IPS DF 6.9 (cell line): ENCODE measurements around the gene TBC1D12.
A peak's percentile ranks its signal among the peaks of the same experiment; 100 is the strongest.
"Not testable (repeated sequence)": the region's sequence is repeated elsewhere in the genome, so short reads cannot be mapped to it uniquely, and the experiment has no call there.

Experiments
- DNase-seq: peaks from one replicate; pipeline ENCODE4 v3.0.0-alpha.2; 2013; ENCODE audit warnings: low read depth, low spot score
- H3K27ac ChIP-seq: one replicate; pipeline ENCODE4 v1.5.1; 2013; ENCODE audit warnings: low read length, control low read depth
- H3K27me3 ChIP-seq: 2 replicates; pipeline ENCODE4 v1.6.1; 2013; ENCODE audit warnings: mild to moderate bottlenecking, low read length; ENCODE audit not compliant: control insufficient read depth, insufficient read depth
- H3K36me3 ChIP-seq: 2 replicates; pipeline ENCODE4 v1.6.1; 2013; ENCODE audit warnings: low read length; ENCODE audit not compliant: control insufficient read depth, insufficient read depth
- H3K4me1 ChIP-seq: 2 replicates; pipeline ENCODE4 v1.6.1; 2013; ENCODE audit warnings: low read length; ENCODE audit not compliant: control insufficient read depth, insufficient read depth
- H3K4me3 ChIP-seq: 2 replicates; pipeline ENCODE4 v1.5.1; 2013; ENCODE audit warnings: mild to moderate bottlenecking, low read length
- H3K9me3 ChIP-seq: 2 replicates; pipeline ENCODE4 v1.6.1; 2013; ENCODE audit warnings: low read length, inconsistent platforms; ENCODE audit not compliant: control insufficient read depth, insufficient read depth
- WGBS: extraction: QIAGEN DNeasy Blood & Tissue Kit; methylation state at CpG from one replicate; pipeline ENCODE4 v1.1.7; 2013; ENCODE audit warnings: mixed read lengths, missing lambda C conversion rate; ENCODE audit not compliant: insufficient read length, insufficient coverage; 5-methylcytosine and 5-hydroxymethylcytosine counted together

TBC1D12 gene

DNA sequence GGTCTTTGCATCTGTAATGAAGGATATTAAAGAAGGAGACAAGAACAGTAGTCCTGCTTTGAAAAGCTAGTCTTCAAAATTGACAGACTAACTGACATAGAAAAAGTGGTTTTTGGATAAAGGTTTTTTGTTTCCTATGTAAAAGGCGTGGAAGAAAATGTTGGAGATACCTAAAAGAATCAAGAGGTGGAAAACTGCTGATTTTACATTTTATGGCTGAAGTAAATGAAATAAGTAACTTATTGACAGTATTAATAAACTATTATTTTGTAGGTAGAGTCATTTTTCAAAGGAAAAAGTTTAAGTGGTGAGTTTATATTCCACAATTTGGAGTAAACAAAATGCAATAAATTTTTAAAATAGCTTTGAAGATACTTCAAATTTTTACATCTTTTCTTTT is 130.7 kb downstream of the TBC1D12 start:
- no peak overlapping the region for H3K27ac ChIP-seq
- H3K36me3 ChIP-seq = no peaks in the 10 kb centered on the region
- H3K4me1 ChIP-seq = no peaks in the 10 kb centered on the region
- H3K9me3 ChIP-seq = no peaks in the 10 kb centered on the region
- 100% methylated on average over 1 of the region's 1 CpG for WGBS
- no peak for DNase-seq
- H3K4me3 ChIP-seq = no peak overlapping the region
- H3K27me3 ChIP-seq = no peaks in the 10 kb centered on the region

GRCh38 chr10:94542282-94542681 is 139.9 kb downstream of the TBC1D12 start:
- H3K27ac ChIP-seq, H3K4me1 ChIP-seq, H3K9me3 ChIP-seq, DNase-seq, H3K27me3 ChIP-seq, H3K4me3 ChIP-seq, H3K36me3 ChIP-seq: not testable (repeated sequence)
- WGBS = 100% methylated on average over 1 of the region's 2 CpGs

- H3K36me3 ChIP-seq = no peaks in the 10 kb centered on the region
- H3K9me3 ChIP-seq = no peaks in the 10 kb centered on the region
- H3K4me1 ChIP-seq = no peaks in the 10 kb centered on the region
- H3K27ac ChIP-seq = no peak within 1 kb of the TSS
- H3K27me3 ChIP-seq = no peaks in the 10 kb centered on the region
- H3K4me3 ChIP-seq = peak within 1 kb of the TSS; percentile 87
- peak; percentile 85 for DNase-seq
- no CpG with 5 or more reads among the region's 48 CpGs for WGBS
Measured at GRCh38 chr10:94545391-94546048, 143.2 kb downstream of the TBC1D12 start, which contains the start of gene HELLS. Gene HELLS, plus strand, starts transcription at chr10:94545788. Its CDS starts 134 bp downstream, at chr10:94545922.

DNA sequence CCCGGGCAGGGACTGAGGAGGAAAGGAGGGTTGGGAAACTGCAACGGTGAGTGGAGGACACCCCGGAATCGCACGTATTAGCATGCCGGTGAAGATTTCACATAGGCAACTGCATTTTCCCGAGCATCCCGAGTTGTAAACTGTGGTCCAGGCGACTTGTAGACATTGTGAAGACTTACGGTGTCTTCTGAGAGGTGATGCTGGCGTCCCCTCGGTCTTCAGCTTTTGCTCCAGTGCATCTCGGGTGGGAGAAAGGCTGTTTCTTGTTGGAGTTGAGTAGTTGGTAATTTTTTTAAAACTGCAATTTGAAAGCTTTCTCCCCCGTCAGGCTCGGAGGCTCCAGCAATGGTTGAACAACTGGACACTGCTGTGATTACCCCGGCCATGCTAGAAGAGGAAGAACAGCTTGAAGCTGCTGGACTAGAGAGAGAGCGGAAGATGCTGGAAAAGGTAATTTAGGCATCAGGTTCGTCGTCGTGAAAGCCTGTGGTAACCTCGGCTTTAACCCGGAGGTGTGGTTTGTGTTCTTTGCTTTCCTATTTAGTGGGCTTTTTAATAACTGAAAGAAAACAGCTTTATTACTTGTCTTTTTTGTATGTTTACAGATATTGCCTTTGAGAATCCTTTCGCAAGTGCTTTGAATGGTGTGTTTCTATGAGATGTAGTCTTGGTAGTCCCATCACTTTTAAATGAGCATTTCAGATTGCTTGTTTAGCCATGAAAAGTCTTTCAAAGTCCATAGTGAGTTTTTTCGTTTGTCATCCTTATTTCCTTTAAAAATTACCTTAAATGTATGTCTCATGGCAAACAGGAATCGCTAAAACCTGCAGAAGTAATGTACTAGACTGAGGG is 143.9 kb downstream of the TBC1D12 start:
- no CpG with 5 or more reads among the region's 25 CpGs for WGBS
- DNase-seq = no peak
- H3K36me3 ChIP-seq = no peaks in the 10 kb centered on the region
- H3K4me1 ChIP-seq = no peaks in the 10 kb centered on the region
- H3K4me3 ChIP-seq = peak overlapping the region; percentile 87
- H3K27ac ChIP-seq = no peak overlapping the region
- H3K27me3 ChIP-seq = no peaks in the 10 kb centered on the region
- no peaks in the 10 kb centered on the region for H3K9me3 ChIP-seq

DNA sequence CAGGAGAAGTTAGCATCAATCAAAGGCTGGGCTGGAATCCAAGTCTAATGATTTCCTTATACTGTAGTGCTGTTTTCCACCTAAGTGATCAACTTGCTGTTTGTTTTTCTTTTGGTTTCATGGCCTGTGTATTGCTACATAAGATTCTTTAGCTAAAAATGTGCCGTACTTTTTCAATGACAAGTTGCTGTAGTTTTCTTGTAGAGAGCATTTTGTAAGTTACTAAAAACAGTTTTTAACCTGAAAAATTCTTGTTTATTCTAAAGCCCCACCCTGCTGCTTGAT is 144.5 kb downstream of the TBC1D12 start:
- Histone ChIP-seq H3K36me3 (no peaks in the 10 kb centered on the region), H3K4me3 (peak overlapping the region; percentile 87; the same call in 1 of the 2 replicates), H3K27me3 (no peaks in the 10 kb centered on the region), H3K27ac (no peak overlapping the region), H3K9me3 (no peaks in the 10 kb centered on the region), H3K4me1 (no peaks in the 10 kb centered on the region)
- DNase-seq = no peak
- no CpG with 5 or more reads among the region's 1 CpG for WGBS

DNA sequence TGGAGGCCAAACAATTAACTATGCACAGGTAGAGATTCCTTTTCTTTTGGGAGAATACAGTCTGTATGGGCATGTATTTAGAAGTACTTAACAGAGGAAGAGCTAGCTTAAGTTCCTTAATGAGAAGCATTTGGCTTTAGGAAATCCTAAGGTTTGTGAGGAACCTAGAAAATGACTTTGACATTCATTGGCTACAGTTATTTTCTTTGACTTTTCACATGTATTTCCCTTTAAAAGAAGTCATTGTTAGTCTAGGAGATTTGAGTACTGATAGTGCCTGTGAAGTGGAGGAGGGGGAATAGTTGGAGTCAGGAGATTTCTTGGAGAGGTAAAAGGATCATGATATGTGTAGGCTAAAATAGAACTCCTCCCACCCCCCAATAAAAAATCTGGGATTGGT is 146.9 kb downstream of the TBC1D12 start:
- Histone ChIP-seq H3K36me3 (no peaks in the 10 kb centered on the region), H3K4me1 (no peaks in the 10 kb centered on the region), H3K9me3 (no peaks in the 10 kb centered on the region), H3K27me3 (no peaks in the 10 kb centered on the region), H3K4me3 (no peak overlapping the region), H3K27ac (no peak overlapping the region)
- no peak for DNase-seq

DNA sequence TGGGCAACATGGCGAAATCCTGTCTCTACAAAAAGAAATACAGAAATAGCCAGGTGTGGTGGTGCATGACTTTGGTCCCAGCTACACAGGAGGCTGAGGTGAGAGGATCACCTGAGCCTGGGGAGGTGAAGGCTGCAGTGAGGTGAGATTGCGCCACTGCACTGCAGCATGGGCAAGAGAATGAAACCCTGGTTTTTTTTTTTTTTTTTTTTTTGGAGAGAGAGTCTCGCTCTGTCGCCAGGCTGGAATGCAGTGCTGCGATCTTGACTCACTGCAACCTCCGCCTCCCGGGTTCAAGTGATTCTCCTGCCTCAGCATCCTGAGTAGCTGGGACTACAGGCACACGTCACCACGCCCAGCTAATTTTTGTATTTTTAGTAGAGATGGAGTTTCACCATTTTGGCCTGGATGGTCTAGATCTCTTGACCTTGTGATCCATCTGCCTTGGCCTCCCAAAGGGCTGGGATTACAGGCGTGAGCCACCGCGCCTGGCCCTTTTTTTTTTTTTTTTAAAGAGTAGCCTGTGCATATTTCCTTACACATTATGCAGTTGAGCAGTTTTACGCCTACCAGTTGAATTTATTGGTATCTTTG is 165.5 kb downstream of the TBC1D12 start:
- H3K9me3 ChIP-seq, H3K27me3 ChIP-seq, H3K4me3 ChIP-seq, H3K4me1 ChIP-seq, H3K27ac ChIP-seq, DNase-seq: not testable (repeated sequence)
- no CpG with 5 or more reads among the region's 13 CpGs for WGBS
- H3K36me3 ChIP-seq = peaks cover 29% of the 10 kb centered on the region; the same call in 1 of the 2 replicates

GRCh38 chr10:94571081-94571480 is 168.7 kb downstream of the TBC1D12 start:
- H3K4me1 ChIP-seq = no peaks in the 10 kb centered on the region
- H3K36me3 ChIP-seq = peaks cover 16% of the 10 kb centered on the region
- H3K27me3 ChIP-seq = no peaks in the 10 kb centered on the region
- H3K4me3 ChIP-seq = no peak overlapping the region
- H3K9me3 ChIP-seq = no peaks in the 10 kb centered on the region
- no peak for DNase-seq
- no peak overlapping the region for H3K27ac ChIP-seq

- Histone ChIP-seq H3K4me3 (no peak overlapping the region), H3K27me3 (no peaks in the 10 kb centered on the region), H3K27ac (no peak overlapping the region), H3K36me3 (peaks cover 18% of the 10 kb centered on the region), H3K4me1 (no peaks in the 10 kb centered on the region), H3K9me3 (no peaks in the 10 kb centered on the region)
- WGBS = no CpG with 5 or more reads among the region's 3 CpGs
- no peak for DNase-seq
Measured at GRCh38 chr10:94571528-94571927, 169.2 kb downstream of the TBC1D12 start.

DNA sequence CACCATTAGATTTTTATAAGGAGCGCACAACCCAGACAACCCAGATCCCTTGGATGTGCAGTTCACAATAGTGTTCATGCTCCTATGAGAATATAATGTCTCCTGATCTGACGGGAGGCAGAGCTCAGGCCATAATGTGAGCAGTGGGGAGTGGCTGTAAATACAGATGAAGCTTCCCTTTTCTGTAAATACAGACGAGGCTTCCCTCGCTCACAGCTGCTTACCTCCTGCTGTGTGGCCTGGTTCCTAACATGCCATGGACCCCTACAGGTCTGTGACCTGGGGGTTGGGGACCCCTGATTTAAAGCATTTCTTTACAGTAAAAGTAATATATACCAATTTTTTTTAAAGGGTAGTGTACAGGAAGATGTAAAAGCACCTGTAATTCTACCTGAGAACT is 176.4 kb downstream of the TBC1D12 start:
- WGBS = no CpG with 5 or more reads among the region's 4 CpGs
- Histone ChIP-seq H3K27me3 (no peaks in the 10 kb centered on the region), H3K9me3 (no peaks in the 10 kb centered on the region), H3K4me1 (no peaks in the 10 kb centered on the region), H3K36me3 (peaks cover 12% of the 10 kb centered on the region), H3K4me3 (no peak overlapping the region), H3K27ac (no peak overlapping the region)
- DNase-seq = no peak
